K562 (cell line): ENCODE measurements around the gene AKT3. TPM values are rescaled to one million over a fixed set of nuclear protein-coding genes. Genes with fewer than 3 reads are reported as not detected.

Experiments
- ATAC-seq: fragments of 200-7000 bp; cut with Tn5 transposase; 3 replicates; pipeline ENCODE4 v1.9.1; 2020; ENCODE audit warnings: moderate library complexity
- BruUV-seq: library from RNA; stranded (reverse); fragments of 400-500 nt; replicated peaks from 2 replicates; lab custom pipeline; 2021; lab: Mats Ljungman, UMichigan
- CTCF ChIA-PET: fragments of 300-600 bp; formaldehyde crosslinking; extraction: SDS; loops from one replicate; lab custom pipeline; 2021; ENCODE audit warnings: low intra/inter-chr PET ratio; lab: Yijun Ruan, JAX
- POLR2A ChIA-PET: fragments of 300-600, 350-650 bp; sonication (Branson Sonifier 250); formaldehyde crosslinking; extraction: SDS; loops from one replicate; lab custom pipeline; 2021; ENCODE audit warnings: antibody characterized with exemption, inconsistent platforms; lab: Yijun Ruan, JAX
- DNase-seq, 4 experiments: peaks; one replicate each; pipeline versions ENCODE4 v3.0.0 to v3.0.0-alpha.2; 2011 to 2018; ENCODE audit warnings: low spot score in 3 of 4, mixed read lengths in 3 of 4; ENCODE audit errors: extremely low read depth in 1 of 4
- FAIRE-seq: peaks from 2 replicates; lab custom pipeline; 2011; peaks lifted over from hg19 to GRCh38; lab: Jason Lieb, UNC
- H2AFZ ChIP-seq: 2 replicates; pipeline ENCODE4 v1.6.0; 2011; ENCODE audit warnings: low read depth, low read length, control low read depth, inconsistent platforms
- H3K27ac ChIP-seq: fragments of 200-600 bp; 3 replicates; pipeline ENCODE4 v1.8.0; 2011; ENCODE audit warnings: low read depth, mild to moderate bottlenecking, control low read depth, inconsistent platforms, low read length, moderate library complexity, mixed read lengths; ENCODE audit errors: extremely low read depth
- H3K27me3 ChIP-seq, 2 experiments: fragments of 300-600 bp in 1 of 2; 2 replicates in 1 of 2; 3 replicates in 1 of 2; pipeline versions ENCODE4 v1.6.0 to v1.8.0; 2011; ENCODE audit warnings: inconsistent platforms in 2 of 2, low read length in 2 of 2, mild to moderate bottlenecking in 1 of 2, mixed read lengths in 1 of 2, moderate library complexity in 1 of 2; ENCODE audit not compliant: control insufficient read depth in 2 of 2, insufficient read depth in 2 of 2
- H3K36me3 ChIP-seq: fragments of 300-600 bp; 3 replicates; pipeline ENCODE4 v1.8.0; 2011; ENCODE audit warnings: mild to moderate bottlenecking, low read length, inconsistent platforms; ENCODE audit not compliant: control insufficient read depth, insufficient read depth
- H3K4me1 ChIP-seq, 2 experiments: fragments of 200-600 bp in 1 of 2; replicated peaks in 1 of 2; 2 replicates in 1 of 2; 3 replicates in 1 of 2; pipeline versions ENCODE4 v1.5.1 to v1.8.0; 2011; ENCODE audit warnings: inconsistent platforms in 2 of 2, low read length in 2 of 2, mild to moderate bottlenecking in 1 of 2, mixed read lengths in 1 of 2, moderate library complexity in 1 of 2; ENCODE audit not compliant: control insufficient read depth in 2 of 2, insufficient read depth in 2 of 2
- H3K4me2 ChIP-seq: 2 replicates; pipeline ENCODE4 v1.6.1; 2011; ENCODE audit warnings: low read length, control low read depth, inconsistent platforms, mixed read lengths; ENCODE audit not compliant: insufficient read depth
- H3K4me3 ChIP-seq: fragments of 200-600 bp; sonication (generic), shearing (Covaris generic); 2 replicates; pipeline ENCODE4 v1.5.1; 2016; ENCODE audit warnings: control low read depth, inconsistent platforms
- H3K79me2 ChIP-seq: fragments of 200-600 bp; 3 replicates; pipeline ENCODE4 v1.8.0; 2011; ENCODE audit warnings: low read length, inconsistent platforms; ENCODE audit not compliant: control insufficient read depth, insufficient read depth
- H3K9ac ChIP-seq, 2 experiments: 2 replicates each; pipeline versions ENCODE4 v1.6.0 to v1.6.1; 2011; ENCODE audit warnings: low read depth in 2 of 2, low read length in 2 of 2, control low read depth in 1 of 2, inconsistent platforms in 1 of 2, mild to moderate bottlenecking in 1 of 2, mixed read lengths in 1 of 2; ENCODE audit not compliant: insufficient read depth in 1 of 2
- H3K9me1 ChIP-seq: one replicate; pipeline ENCODE4 v1.6.0; 2011; ENCODE audit warnings: inconsistent platforms, mild to moderate bottlenecking, low read length, moderate library complexity; ENCODE audit not compliant: control insufficient read depth, insufficient read depth
- H3K9me3 ChIP-seq: replicated peaks from 2 replicates; pipeline ENCODE4 v1.5.1; 2011; ENCODE audit warnings: low read depth, low read length, inconsistent platforms; ENCODE audit not compliant: control insufficient read depth, insufficient read depth
- H4K20me1 ChIP-seq: replicated peaks from 2 replicates; pipeline ENCODE4 v1.6.1; 2011; ENCODE audit warnings: low read length, inconsistent platforms, mixed read lengths; ENCODE audit not compliant: control insufficient read depth, insufficient read depth
- ERF ChIP-seq: fragments of 450-650 bp; formaldehyde crosslinking; IDR thresholded peaks from 2 replicates; pipeline ENCODE4 v1.4.0; 2020; ENCODE audit warnings: mild to moderate bottlenecking, mixed read lengths
- ETV1 ChIP-seq: fragments of 450-650 bp; conservative IDR thresholded peaks from 2 replicates; pipeline ENCODE4 v1.6.1; 2016; ENCODE audit warnings: missing genetic modification characterization, control low read depth, low read depth, missing compliant biosample characterization
- FOXA1 ChIP-seq: fragments of 450-650 bp; IDR thresholded peaks from 2 replicates; pipeline ENCODE4 v1.6.1; 2016; ENCODE audit warnings: mild to moderate bottlenecking, borderline replicate concordance
- GTF2E2 ChIP-seq: fragments of 200-800 bp; sonication (Bioruptor generic); IDR thresholded peaks from 2 replicates; pipeline ENCODE4 v1.6.1; 2016; ENCODE audit warnings: missing genetic modification characterization, missing compliant biosample characterization
- HNRNPK ChIP-seq: fragments of 200-400 bp; formaldehyde crosslinking; IDR thresholded peaks from one replicate; pipeline ENCODE4 v1.6.1; 2018; ENCODE audit warnings: mild to moderate bottlenecking, low read depth, low read length; ENCODE audit not compliant: poor library complexity, severe bottlenecking
- KDM1A ChIP-seq, 2 experiments: fragments of 450-650 bp; IDR thresholded peaks; 2 replicates each; pipeline ENCODE4 v1.6.1; 2016; ENCODE audit warnings: mild to moderate bottlenecking in 2 of 2
- NFXL1 ChIP-seq: fragments of 450-650 bp; formaldehyde crosslinking; IDR thresholded peaks from 2 replicates; pipeline ENCODE4 v1.4.0; 2021; ENCODE audit warnings: mild to moderate bottlenecking
- NUFIP1 ChIP-seq: fragments of 450-650 bp; IDR thresholded peaks from 2 replicates; pipeline ENCODE4 v1.6.1; 2018; ENCODE audit not compliant: partially characterized antibody
- SMAD4 ChIP-seq: fragments of 250-450 bp; sonication (Bioruptor Pico); conservative IDR thresholded peaks from 2 replicates; pipeline ENCODE4 v1.8.0; 2021; ENCODE audit warnings: inconsistent platforms, mild to moderate bottlenecking, moderate library complexity
- TCFL5 ChIP-seq: fragments of 250-450 bp; sonication (Bioruptor Pico); conservative IDR thresholded peaks from 2 replicates; pipeline ENCODE4 v1.6.1; 2021; ENCODE audit warnings: mild to moderate bottlenecking, moderate library complexity, matching md5 sums
- TRIM24 ChIP-seq, 2 experiments: fragments of 450-650 bp; IDR thresholded peaks; 2 replicates each; pipeline ENCODE4 v1.6.1; 2016
- ZBED1 ChIP-seq: IDR thresholded peaks from 2 replicates; pipeline ENCODE4 v1.6.1; 2014
- ZFP1 ChIP-seq: fragments of 450-650 bp; formaldehyde crosslinking; IDR thresholded peaks from 2 replicates; pipeline ENCODE4 v1.4.0; 2020; ENCODE audit warnings: mild to moderate bottlenecking, mixed read lengths
- ZFP30 ChIP-seq: fragments of 250-450 bp; sonication (Bioruptor Pico); IDR thresholded peaks from 2 replicates; pipeline ENCODE4 v1.8.0; 2022; ENCODE audit warnings: moderate library complexity, mild to moderate bottlenecking, inconsistent platforms, borderline replicate concordance
- ZNF507 ChIP-seq: conservative IDR thresholded peaks from 2 replicates; pipeline ENCODE4 v1.6.1; 2017; ENCODE audit warnings: missing genetic modification characterization, missing compliant biosample characterization
- WGBS: fragments of 100-300 bp; shearing (Covaris generic); methylation state at CpG from one replicate; pipeline ENCODE4 v1.1.6; 2016; ENCODE audit warnings: low coverage, mixed read lengths; ENCODE audit not compliant: insufficient coverage; ENCODE audit errors: missing lambda C conversion rate; 5-methylcytosine and 5-hydroxymethylcytosine counted together
- in situ Hi-C: fragments of 300-500 bp; cut with MboI; formaldehyde crosslinking; loops from 4 replicates; pipeline ENCODE4 v1.15.0; 2018; ENCODE audit warnings: inconsistent platforms, mixed read lengths
- intact Hi-C: fragments of 100-400 bp; cut with micrococcal nuclease; formaldehyde crosslinking; loops from 2 replicates; pipeline ENCODE4 v1.14.2; 2022
- polyA plus RNA-seq, 8 experiments: library from polyadenylated mRNA; depleted of rRNA in 4 of 8; stranded (reverse) in 5 of 8; unstranded in 3 of 8; fragments of >200 nt; fragmentation: Nextera tagmentation in 2 of 8; fragmentation: Illumina TruSeq in 1 of 8; extraction: Ambion mirVana in 2 of 8; extraction: Trizol in 1 of 8; gene quantifications; 2 replicates each; pipeline versions ENCODE4 v1.2.1 to v1.2.3, GENCODE V29; 2011 to 2014; ENCODE audit warnings: inconsistent platforms in 1 of 8, missing spikeins in 1 of 8
- total RNA-seq, 7 experiments: library from RNA; depleted of rRNA in 6 of 7; stranded (reverse); fragments of >200 nt in 6 of 7; fragmentation: Illumina TruSeq in 2 of 7; extraction: Trizol in 2 of 7; gene quantifications; 2 replicates each; pipeline versions ENCODE4 v1.2.1 to v1.2.3, GENCODE V29; 2011 to 2021; ENCODE audit warnings: low replicate concordance in 1 of 7
- TF ChIP-seq, protein P1 (sequence below): fragments of 250-450 bp; sonication (Bioruptor Pico); IDR thresholded peaks from 2 replicates; pipeline ENCODE4 v1.8.0; 2021; ENCODE audit warnings: borderline replicate concordance, mild to moderate bottlenecking, moderate library complexity; ENCODE audit not compliant: poor library complexity, severe bottlenecking
- TF ChIP-seq, protein P2 (sequence below): IDR thresholded peaks from 2 replicates; pipeline ENCODE4 v1.6.1; 2016; ENCODE audit warnings: missing genetic modification characterization, missing compliant biosample characterization
- TF ChIP-seq, protein P3 (sequence below): fragments of 450-650 bp; IDR thresholded peaks from 2 replicates; pipeline ENCODE4 v1.6.1; 2016; ENCODE audit warnings: borderline replicate concordance

Gene AKT3
- total and polyA plus RNA-seq, 9 of the 15 experiments (the other 6 are each of a cell fraction or from before 2014, with no cell fraction given), result 0.04 to 0.54 (median 0.18) TPM; not detected in 1

DNA sequence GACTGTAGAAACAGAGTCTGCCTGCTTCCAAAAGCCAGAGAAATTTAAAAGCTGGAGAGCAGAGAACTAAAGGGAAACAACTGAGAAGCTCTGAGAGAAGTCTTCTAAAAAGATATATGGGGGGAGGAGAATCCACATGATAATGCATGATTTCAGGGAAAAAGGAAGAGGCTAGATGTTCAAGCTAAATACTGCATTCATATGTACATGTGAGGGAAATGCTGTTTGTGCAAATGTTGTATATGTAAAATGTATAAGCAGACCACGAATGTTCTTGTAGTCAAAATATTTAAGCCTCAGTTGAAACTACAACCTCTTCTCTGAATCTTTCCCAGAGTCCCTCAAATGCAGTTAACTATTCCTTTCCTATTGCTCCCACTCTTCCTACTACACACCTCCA is 79.2 kb downstream of the AKT3 start:
- DNase-seq (no peak), ATAC-seq (no peak), FAIRE-seq (no peak)
- Histone ChIP-seq H3K9me1 (no peaks in the 10 kb centered on the region), H3K9me3 (no peaks in the 10 kb centered on the region), H2AFZ (no peak overlapping the region), H3K79me2 (no peaks in the 10 kb centered on the region), H3K27ac (no peak overlapping the region), H4K20me1 (no peaks in the 10 kb centered on the region), H3K9ac (no peak overlapping the region), H3K36me3 (no peaks in the 10 kb centered on the region), H3K27me3 (no peaks in the 10 kb centered on the region), H3K4me3 (no peak overlapping the region), H3K4me1 (no peaks in the 10 kb centered on the region), H3K4me2 (no peak overlapping the region)
- TF ChIP-seq TCFL5 (CRISPR knock-in tag) (no peak), SMAD4 (CRISPR knock-in tag) (no peak), ZFP1 (CRISPR knock-in tag) (no peak), ZBED1 (no peak), TRIM24 (IDR thresholded peaks at IDR 0.05) (no peak), GTF2E2 (tag) (no peak), ZNF507 (tag) (no peak), ZFP30 (CRISPR knock-in tag) (no peak), NUFIP1 (no peak), NFXL1 (CRISPR knock-in tag) (no peak), ETV1 (tag) (no peak), FOXA1 (no peak), ERF (no peak), HNRNPK (no peak), KDM1A (IDR thresholded peaks at IDR 0.05) (no peak)
- TF ChIP-seq, protein P1, sequence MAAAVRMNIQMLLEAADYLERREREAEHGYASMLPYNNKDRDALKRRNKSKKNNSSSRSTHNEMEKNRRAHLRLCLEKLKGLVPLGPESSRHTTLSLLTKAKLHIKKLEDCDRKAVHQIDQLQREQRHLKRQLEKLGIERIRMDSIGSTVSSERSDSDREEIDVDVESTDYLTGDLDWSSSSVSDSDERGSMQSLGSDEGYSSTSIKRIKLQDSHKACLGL, result no peak
- TF ChIP-seq, protein P2, sequence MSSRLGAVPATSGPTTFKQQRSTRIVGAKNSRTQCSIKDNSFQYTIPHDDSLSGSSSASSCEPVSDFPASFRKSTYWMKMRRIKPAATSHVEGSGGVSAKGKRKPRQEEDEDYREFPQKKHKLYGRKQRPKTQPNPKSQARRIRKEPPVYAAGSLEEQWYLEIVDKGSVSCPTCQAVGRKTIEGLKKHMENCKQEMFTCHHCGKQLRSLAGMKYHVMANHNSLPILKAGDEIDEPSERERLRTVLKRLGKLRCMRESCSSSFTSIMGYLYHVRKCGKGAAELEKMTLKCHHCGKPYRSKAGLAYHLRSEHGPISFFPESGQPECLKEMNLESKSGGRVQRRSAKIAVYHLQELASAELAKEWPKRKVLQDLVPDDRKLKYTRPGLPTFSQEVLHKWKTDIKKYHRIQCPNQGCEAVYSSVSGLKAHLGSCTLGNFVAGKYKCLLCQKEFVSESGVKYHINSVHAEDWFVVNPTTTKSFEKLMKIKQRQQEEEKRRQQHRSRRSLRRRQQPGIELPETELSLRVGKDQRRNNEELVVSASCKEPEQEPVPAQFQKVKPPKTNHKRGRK (tag), result no peak
- TF ChIP-seq, protein P3, sequence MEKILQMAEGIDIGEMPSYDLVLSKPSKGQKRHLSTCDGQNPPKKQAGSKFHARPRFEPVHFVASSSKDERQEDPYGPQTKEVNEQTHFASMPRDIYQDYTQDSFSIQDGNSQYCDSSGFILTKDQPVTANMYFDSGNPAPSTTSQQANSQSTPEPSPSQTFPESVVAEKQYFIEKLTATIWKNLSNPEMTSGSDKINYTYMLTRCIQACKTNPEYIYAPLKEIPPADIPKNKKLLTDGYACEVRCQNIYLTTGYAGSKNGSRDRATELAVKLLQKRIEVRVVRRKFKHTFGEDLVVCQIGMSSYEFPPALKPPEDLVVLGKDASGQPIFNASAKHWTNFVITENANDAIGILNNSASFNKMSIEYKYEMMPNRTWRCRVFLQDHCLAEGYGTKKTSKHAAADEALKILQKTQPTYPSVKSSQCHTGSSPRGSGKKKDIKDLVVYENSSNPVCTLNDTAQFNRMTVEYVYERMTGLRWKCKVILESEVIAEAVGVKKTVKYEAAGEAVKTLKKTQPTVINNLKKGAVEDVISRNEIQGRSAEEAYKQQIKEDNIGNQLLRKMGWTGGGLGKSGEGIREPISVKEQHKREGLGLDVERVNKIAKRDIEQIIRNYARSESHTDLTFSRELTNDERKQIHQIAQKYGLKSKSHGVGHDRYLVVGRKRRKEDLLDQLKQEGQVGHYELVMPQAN, result no peak
- no TSS peak for BruUV-seq
- ChIA-PET CTCF (no interaction called here), POLR2A (interaction anchor here (0.8 kb wide), 1 partner anchor 457 kb away, joined by 5 read pairs; no protein-coding TSS in a partner anchor)
- 0% methylated on average over 1 of the region's 1 CpG for WGBS
- in situ Hi-C loops (no loop called here), intact Hi-C loops (no loop called here)
